Measurements from ENCODE around the gene TTLL9. TPM values are rescaled to one million over a fixed set of nuclear protein-coding genes. Genes with fewer than 3 reads are reported as not detected.

The TTLL9 gene
- total and polyA plus RNA-seq, 10 of the 15 experiments (the other 5 are each of a cell fraction or from before 2014, with no cell fraction given) = 0.03 to 0.77 (median 0.11) TPM; not detected in 2

- in situ Hi-C loops (cut with MboI) = no loop called here
- Histone ChIP-seq H3K9me3 (replicated peaks; ENCODE audit: control insufficient read depth, insufficient read depth, low read length) (no peaks in the 10 kb centered on the region), H3K4me3 (no peak overlapping the region), H3K9ac (ENCODE audit: control insufficient read depth, insufficient read depth, low read length) (no peak overlapping the region), H3K4me2 (ENCODE audit: control insufficient read depth, insufficient read depth) (no peak overlapping the region), H4K20me1 (ENCODE audit: control insufficient read depth, insufficient read depth) (no peaks in the 10 kb centered on the region; the same call in 1 of the 2 replicates), H3K36me3 (ENCODE audit: control insufficient read depth in 2 of 2, insufficient read depth in 2 of 2, low read length in 1 of 2) (no peaks in the 10 kb centered on the region), H3K4me1 (ENCODE audit: control insufficient read depth, insufficient read depth, low read length) (peaks cover 5% of the 10 kb centered on the region; the same call in 1 of the 2 replicates), H3K27ac (ENCODE audit: control insufficient read depth, insufficient read depth) (no peak overlapping the region), H3K79me2 (ENCODE audit: control insufficient read depth, insufficient read depth, low read length) (no peaks in the 10 kb centered on the region), H3K27me3 (replicated peaks in 1 of 2; ENCODE audit: control insufficient read depth in 2 of 2, insufficient read depth in 2 of 2, low read length in 1 of 2) (no peaks in the 10 kb centered on the region; a peak in 2 of 4 replicates), H2AFZ (ENCODE audit: control insufficient read depth, low read depth, low read length) (no peak overlapping the region)
- CTCF ChIA-PET = interaction anchor here (0.6 to 7.3 kb wide), 6 partner anchors 10 to 187 kb away, joined by 3 to 109 read pairs (median 3); partner anchors contain the start of gene MYLK2
- POLR2A ChIA-PET = no interaction called here
- intact Hi-C loops (cut with micrococcal nuclease; ENCODE audit: unreplicated experiment) = loop anchor here (5.0 kb wide), 1 partner anchor 172 kb away; no protein-coding TSS in a partner anchor
- BruUV-seq (replicated peaks) = no TSS peak
- no peak for ATAC-seq
- SMC1A ChIA-PET (ENCODE audit: uncharacterized antibody, unreplicated experiment) = no interaction called here
- no peak for DNase-seq (ENCODE audit: low read depth, low spot score)
- 65% methylated on average over 21 of the region's 28 CpGs for WGBS (ENCODE audit: insufficient coverage, insufficient replicate concordance, low lambda C conversion rate, missing lambda C conversion rate)
- no peak for FAIRE-seq
- RAD21 ChIA-PET (ENCODE audit: unreplicated experiment) = interaction anchor here (1.7 to 1.9 kb wide), 2 partner anchors 21 to 112 kb away, joined by 4 read pairs; no protein-coding TSS in a partner anchor
- TF ChIP-seq KDM1A (IDR thresholded peaks at IDR 0.05; ENCODE audit: borderline replicate concordance) (no peak), MXI1 (IDR thresholded peaks at IDR 0.05; ENCODE audit: low read depth, low read length) (no peak), NR2C1 (IDR thresholded peaks at IDR 0.05) (no peak), ZNF687 (IDR thresholded peaks at IDR 0.05) (no peak), NR2F1 (conservative IDR thresholded peaks at IDR 0.05) (no peak), BHLHE40 (IDR thresholded peaks at IDR 0.05; ENCODE audit: borderline replicate concordance in 1 of 2, low read depth in 2 of 2, low read length in 1 of 2) (no peak), TARDBP (IDR thresholded peaks at IDR 0.05; ENCODE audit: borderline replicate concordance) (no peak)
Observed at GRCh38 chr20:31844737-31845299, 25.6 kb upstream of the TTLL9 start.
